ENCODE data around the gene TAX1BP1.

TAX1BP1 gene

DNA sequence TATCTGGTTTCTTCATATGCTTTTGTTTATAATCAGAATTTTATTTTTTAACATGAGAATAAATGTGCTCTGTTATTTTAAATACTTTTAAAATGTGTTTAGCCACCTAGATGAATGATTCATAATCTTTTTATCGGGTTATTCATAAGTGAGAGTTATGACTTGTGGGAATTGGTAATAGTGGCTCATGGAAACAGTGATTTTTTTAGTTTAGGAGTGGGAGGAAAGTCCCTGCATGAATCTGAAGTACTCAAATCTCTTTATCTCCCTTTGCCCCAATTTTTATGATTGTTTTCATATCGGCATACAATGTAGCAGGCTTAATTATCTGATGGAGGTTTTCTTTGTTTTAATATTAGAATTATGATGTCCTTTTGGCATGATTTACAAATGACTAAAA, 42.9 kb downstream of the TAX1BP1 start:
- DNase-seq, result no peak

GRCh38 chr7:27784399-27785053, 44.6 kb downstream of the TAX1BP1 start:
- DNase-seq, result no peak

DNA sequence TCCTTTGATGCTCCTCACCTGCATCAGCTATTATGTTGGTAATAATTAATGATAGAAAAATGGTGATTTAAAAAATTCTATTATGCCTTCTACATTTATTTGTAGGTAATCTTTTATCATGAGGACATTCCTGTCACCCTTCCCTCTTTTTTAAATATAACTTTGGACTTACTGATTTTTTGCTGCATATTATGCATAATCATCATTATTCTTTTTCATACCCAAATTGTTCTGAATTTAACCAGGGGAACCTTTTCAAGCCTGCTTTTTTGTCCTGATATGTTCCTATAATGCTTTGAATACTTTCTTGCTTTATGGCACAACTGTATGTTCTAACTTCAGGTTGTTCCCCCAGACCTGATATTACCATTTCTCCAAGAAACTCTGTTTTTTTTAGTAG, 48.5 kb downstream of the TAX1BP1 start:
- DNase-seq, result no peak

GRCh38 chr7:27793780-27794179, 53.8 kb downstream of the TAX1BP1 start:
- DNase-seq, result no peak

- DNase-seq, result no peak
These were observed 56.0 kb downstream of the TAX1BP1 start for GRCh38 chr7:27795977-27796376.

DNA sequence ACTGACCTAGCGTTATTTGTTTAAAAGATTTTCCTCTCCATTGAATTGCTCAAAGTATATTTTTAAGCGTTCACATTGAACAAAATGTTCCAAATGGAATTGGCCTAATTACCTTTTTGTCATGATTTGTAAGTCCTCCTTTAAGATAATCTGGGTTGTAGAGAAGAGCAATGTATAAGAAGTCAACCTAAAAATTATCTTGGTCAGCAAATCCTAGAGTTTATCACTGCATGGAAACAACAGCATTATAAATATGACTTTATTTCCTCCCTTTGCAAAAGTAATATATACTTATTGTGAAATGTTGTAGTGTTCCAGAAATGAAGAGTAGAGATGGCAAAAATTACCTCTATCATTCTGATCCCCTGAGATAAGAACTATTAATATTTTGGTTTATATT, 59.2 kb downstream of the TAX1BP1 start:
- DNase-seq, result no peak

DNA sequence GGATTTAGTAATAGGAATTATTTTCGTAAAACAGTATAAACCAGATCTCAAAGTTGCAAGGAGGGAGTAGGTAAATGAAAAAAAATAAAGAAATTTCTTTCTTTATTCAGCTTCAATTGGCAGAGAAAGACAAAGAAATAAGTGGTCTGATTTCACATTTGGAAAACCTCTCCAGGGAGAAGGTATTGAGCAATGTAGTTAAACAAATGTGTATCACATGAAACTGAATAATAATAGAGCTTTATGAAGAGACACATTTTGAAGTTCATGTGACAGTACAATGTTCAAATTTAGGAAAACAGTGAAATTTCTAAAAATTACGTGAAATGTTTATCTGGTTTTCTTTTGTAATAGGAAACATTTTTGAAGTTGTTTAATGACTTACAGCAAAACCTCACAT, 63.0 kb downstream of the TAX1BP1 start:
- no peak for DNase-seq

GRCh38 chr7:27804139-27804538, 64.2 kb downstream of the TAX1BP1 start:
- no peak for DNase-seq

GRCh38 chr7:27808626-27809025, 68.7 kb downstream of the TAX1BP1 start:
- DNase-seq, result no peak

DNA sequence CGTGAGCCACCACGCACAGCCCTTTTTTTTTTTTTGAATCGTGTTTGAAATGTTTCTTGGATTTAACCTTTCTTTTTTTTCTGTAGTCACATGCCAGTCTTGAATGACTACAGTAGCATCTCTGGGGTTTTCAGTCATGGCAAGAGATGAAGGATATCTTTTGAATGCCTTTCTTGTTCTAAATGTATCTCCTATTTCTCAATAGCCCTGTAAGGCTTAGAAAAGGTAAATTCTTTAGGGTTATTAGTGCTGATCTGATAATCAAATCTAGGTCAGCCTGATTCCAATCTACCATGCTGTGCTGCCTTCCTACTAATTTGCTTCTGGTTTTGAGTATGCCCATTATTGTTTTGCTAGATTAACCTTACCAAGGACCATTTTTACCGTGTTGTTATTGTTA, 70.2 kb downstream of the TAX1BP1 start:
- no peak for DNase-seq

DNA sequence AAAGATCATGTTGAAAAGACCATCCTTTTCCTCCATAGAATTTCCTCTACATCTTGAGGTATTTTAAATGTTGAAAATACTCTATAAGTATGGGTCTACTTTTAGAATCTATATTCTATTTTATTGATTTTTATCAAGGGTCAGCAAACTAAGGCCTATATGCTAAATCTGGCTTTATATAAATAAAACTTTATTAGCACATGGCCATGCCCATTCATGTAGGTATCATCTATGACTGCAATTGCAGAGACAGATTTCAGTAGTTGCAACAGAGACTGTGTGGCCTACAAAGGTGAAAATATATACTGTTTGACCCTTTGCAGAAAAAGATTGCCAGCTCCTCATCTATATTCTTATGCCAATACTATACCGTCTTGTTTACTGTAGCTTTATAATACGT, 72.7 kb downstream of the TAX1BP1 start:
- no peak for DNase-seq

DNA sequence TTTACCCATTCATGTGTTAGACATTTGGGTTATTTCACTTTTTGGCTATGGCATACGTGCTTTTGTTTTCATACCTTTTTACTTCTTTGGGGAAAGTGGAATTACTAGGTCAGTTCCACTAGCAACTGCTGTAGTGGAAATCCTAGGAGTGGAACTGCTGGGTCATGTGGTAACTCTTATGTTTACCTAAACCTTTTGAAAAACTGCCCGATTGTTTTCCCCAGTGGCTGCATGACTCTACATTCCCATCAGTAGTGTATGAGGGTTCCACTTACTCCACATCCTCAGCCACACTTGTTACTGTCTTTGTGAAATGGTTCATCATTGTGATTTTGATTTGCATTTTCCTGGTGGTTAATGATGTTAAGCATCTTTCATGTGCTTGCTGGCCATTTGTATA, 82.3 kb downstream of the TAX1BP1 start:
- no peak for DNase-seq

- no peak for DNase-seq
These were observed 85.9 kb downstream of the TAX1BP1 start for GRCh38 chr7:27825891-27826290.

DNA sequence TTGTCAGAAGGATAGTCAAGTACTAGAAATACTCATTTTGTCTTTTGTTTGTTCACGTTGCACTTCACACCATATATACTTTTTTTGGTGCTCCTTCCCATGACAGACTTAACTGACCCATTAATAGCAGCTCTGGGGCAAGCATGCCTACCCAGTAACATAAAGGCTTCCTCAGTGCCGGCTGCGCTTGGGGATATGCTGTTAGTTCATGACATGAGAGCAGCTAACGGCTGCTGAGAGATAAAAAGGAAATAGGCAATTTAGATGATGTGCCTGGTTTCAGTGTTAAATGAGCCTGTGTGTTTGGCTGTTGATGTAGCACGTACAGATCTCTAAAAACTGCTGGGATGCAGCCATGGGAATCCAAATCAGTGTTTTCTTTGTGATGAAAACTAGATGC, 86.4 kb downstream of the TAX1BP1 start:
- DNase-seq, result no peak

DNA sequence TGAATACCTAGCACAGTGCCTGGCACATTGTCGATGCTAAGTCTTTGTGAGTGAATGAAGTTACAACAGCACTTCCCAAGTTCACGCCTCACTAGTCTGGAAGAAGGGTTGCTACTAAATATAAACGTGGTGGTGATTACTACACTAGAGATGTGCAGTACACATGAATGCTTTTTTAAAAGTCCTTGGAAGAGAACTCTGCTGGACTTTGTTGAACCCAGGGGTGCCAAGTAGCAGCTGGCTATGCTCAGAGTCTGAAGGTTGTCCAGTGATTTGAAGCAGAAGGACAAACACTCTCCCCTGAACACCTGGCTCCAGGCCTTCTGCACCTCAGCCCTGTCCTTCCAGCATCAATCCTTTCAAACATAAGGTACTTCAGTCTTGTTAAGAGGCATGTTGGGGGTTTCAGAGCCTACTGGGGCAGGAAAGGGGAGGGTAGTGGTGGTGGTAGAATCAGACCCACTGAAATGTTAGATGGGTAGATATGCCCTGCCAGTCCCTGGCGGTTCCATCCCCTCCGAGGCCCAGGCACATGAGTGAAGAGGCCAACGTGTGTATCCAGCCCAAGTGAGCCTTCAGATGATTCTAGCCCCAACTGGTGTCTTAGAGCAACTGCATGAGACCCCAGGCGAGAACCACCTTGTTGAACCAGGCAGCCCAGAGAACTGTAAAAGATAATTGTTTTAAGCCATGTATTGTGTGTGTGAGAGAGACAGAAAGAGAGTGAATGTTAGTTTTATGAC, 94.4 kb downstream of the TAX1BP1 start:
- no peak for DNase-seq

DNA sequence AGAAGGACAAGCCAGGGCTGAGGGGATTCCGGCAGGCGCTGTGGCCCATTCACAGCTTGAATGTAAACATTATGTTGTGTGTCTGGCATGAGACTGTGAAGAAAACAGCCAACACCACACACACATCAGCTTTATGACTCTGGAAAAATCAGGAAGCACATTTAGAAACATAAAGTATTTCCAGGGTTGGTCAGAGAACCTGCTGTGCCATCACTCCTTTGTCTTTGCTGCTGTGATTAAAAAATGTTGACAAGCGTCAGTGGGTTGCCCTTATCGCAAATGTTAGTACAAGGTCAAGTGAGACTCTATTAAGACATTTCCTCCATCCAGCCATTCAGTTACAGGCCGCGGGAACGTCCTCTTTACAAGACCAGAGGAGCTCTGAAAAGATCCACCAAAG, 95.4 kb downstream of the TAX1BP1 start:
- no peak for DNase-seq

DNA sequence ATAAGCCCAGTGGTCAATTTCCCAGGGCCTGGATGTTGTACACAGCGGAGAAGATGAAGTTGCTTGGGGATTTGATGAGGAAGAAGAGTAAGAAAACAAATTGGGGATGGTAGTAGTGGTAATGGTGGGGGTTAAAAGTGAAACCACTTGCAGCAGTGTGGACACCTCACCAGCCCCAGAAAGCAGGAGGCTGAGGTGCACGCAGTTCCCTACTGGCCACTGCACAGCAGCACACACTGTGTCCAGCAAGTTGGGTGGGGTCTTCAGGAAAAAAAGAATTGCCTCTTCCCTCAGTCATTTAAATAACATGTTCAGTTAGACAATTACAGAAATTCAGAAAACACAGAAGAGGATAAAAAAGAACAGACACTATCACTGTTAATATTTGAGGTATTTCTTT, 96.6 kb downstream of the TAX1BP1 start:
- DNase-seq, result no peak

DNA sequence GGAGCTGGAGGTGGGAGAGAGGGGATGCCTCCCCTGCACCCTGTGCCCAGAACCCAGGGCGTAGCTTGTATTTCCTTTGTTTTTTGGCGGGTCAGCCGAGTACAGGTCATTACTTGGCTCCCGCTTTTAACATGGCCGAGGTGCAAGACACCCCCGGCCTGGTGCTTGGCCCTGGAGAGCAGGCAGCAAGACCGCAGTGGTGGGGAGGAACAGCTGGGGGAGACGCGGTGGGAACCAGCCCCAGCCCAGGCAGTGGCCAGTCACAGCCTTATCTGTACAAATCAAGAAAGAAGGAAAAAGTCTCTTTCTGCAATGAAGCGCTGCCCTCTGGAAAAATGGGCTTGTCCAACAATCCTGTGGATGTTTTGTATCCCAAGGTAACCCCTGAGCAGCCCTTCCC, 99.1 kb downstream of the TAX1BP1 start:
- DNase-seq, result no peak

DNA sequence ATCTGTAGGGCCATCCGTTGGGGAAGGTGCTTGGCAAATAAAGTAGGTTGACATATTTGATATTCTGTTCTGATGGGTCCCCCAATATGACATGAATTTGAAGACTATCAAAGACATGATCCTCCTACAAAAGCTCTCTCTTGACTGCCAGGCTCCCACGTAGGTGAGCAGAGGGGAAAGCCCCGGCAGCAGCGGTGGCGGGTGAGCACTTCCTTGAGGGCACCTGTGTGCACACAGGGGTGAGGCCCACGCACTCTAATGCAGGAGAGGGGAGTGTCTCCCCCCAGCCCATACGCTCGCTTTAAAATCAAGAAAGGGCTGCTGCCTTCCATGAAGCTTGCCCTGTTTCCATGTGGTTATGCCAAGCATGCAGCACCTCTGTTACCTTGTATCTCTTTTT, 100.4 kb downstream of the TAX1BP1 start:
- no peak for DNase-seq

DNA sequence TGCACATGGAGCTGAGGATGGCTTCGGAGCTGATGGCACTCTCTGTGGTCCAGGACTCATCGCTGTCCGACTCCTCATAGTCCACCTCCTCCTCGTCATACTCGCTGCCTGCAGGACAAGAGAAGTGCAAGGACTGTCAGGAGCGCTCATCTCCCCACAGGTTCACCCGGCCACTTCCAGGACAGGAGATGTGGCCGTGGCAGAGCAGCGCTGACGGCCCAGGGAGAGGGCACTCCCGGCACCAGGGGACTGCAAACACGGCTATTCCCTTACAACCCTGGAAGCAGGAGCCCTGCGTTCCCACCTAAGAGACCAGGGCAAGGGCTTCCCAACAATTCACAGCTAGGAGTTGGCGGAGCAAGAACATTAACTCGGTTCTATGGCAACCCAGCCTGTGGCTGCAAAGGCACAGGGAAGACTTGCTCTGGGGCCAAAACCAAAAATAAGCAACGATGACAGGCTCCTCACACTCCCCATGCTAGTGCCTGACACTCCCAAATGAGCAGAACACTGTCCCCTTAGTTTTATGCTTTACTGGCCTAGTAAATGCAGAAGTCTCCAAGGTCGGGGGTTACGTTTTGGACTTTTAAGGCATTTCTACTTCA, 100.9 kb downstream of the TAX1BP1 start:
- no peak for DNase-seq

DNA sequence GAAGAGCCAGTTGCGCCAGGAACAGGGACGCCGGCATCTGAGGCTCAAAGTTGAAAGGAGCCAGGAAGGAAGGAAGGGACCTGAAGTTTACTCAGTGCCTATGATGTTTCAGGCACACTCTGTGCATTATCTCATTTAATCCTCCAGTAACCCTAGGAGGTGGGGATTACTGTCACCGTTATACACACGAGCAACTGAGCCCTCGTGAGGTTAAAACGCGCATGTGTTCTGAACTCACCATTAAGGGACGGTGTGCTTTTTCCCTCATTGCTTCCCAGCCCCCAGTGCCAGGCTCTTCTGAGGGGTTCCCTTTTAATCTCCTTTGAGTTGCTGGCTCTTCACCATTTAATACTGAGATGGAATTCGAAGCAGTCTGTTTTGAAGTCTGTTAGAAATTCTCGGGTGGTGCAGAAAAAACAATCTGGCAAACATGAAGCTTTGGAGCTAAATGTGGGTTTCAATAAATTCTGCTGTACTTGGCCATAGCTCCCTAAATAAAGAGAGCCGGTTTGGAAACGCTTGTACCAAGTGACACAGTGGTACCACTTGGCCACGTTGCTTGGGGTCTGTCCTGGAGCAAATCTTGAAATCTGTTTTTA, 102.2 kb downstream of the TAX1BP1 start:
- DNase-seq, result no peak

GRCh38 chr7:27842851-27843250, 102.9 kb downstream of the TAX1BP1 start:
- DNase-seq, result no peak

GRCh38 chr7:27843584-27844305, 103.8 kb downstream of the TAX1BP1 start:
- DNase-seq, result no peak

Measured in NCI-H2029 treated with DMSO at 0.1 percent for 48 hours (cell line).